DOHH2 (cell line): ENCODE results near the gene TPX2.
A peak's percentile ranks its signal among the peaks of the same experiment; 100 is the strongest.

Source experiments
- H3F3A ChIP-seq: fragments of 200-600 bp; sonication (generic), shearing (Covaris generic); 2 replicates; pipeline ENCODE4 v1.6.0; 2016; ENCODE audit warnings: antibody characterized with exemption, mild to moderate bottlenecking; ENCODE audit not compliant: control insufficient read depth, insufficient read depth
- H3K27ac ChIP-seq: fragments of 200-600 bp; sonication (generic); 2 replicates; pipeline ENCODE4 v1.5.1; 2014; ENCODE audit warnings: low read depth, mild to moderate bottlenecking, low read length, moderate library complexity
- H3K27me3 ChIP-seq: fragments of 200-600 bp; sonication (generic); 2 replicates; pipeline ENCODE4 v1.6.1; 2014; ENCODE audit warnings: mild to moderate bottlenecking, low read length, mixed read lengths; ENCODE audit not compliant: control insufficient read depth
- H3K36me3 ChIP-seq: fragments of 200-600 bp; sonication (generic); 2 replicates; pipeline ENCODE4 v1.6.1; 2014; ENCODE audit warnings: mild to moderate bottlenecking, low read length, moderate library complexity, mixed read lengths; ENCODE audit not compliant: control insufficient read depth
- H3K4me1 ChIP-seq: fragments of 200-600 bp; sonication (generic); 2 replicates; pipeline ENCODE4 v1.6.1; 2014; ENCODE audit warnings: mild to moderate bottlenecking, low read length, mixed read lengths; ENCODE audit not compliant: control insufficient read depth
- H3K4me2 ChIP-seq: fragments of 200-600 bp; sonication (generic); 2 replicates; pipeline ENCODE4 v1.6.0; 2014; ENCODE audit warnings: mild to moderate bottlenecking, low read length, moderate library complexity
- H3K4me3 ChIP-seq: fragments of 200-600 bp; sonication (generic); 2 replicates; pipeline ENCODE4 v1.5.1; 2014; ENCODE audit warnings: mild to moderate bottlenecking, low read length, mixed read lengths
- H3K79me2 ChIP-seq: fragments of 200-600 bp; sonication (generic); 2 replicates; pipeline ENCODE4 v1.6.1; 2014; ENCODE audit warnings: mild to moderate bottlenecking, low read length, mixed read lengths; ENCODE audit not compliant: control insufficient read depth
- H3K9me2 ChIP-seq: fragments of 200-600 bp; sonication (generic); replicated peaks from 2 replicates; pipeline ENCODE4 v1.6.1; 2014; ENCODE audit warnings: mild to moderate bottlenecking, low read length, mixed read lengths; ENCODE audit not compliant: control insufficient read depth
- H3K9me3 ChIP-seq: fragments of 200-600 bp; sonication (generic); 2 replicates; pipeline ENCODE4 v1.6.1; 2014; ENCODE audit warnings: antibody characterized with exemption, low read length, mixed read lengths; ENCODE audit not compliant: control insufficient read depth, insufficient read depth
- H4K20me1 ChIP-seq: fragments of 200-600 bp; sonication (generic); 2 replicates; pipeline ENCODE4 v1.6.0; 2014; ENCODE audit warnings: low read depth, mild to moderate bottlenecking, antibody characterized with exemption, low read length, moderate library complexity; ENCODE audit not compliant: control insufficient read depth, insufficient read depth
- EZH2phosphoT487 ChIP-seq: fragments of 200-600 bp; sonication (generic); IDR thresholded peaks from 2 replicates; pipeline ENCODE4 v1.6.1; 2017; ENCODE audit warnings: borderline replicate concordance, mild to moderate bottlenecking, antibody characterized with exemption, low read length, moderate library complexity, mixed read lengths
- TF ChIP-seq, protein P1 (sequence below): fragments of 200-600 bp; sonication (generic); IDR thresholded peaks from one replicate; pipeline ENCODE4 v1.5.1; 2014; ENCODE audit warnings: antibody characterized with exemption, mild to moderate bottlenecking, low read depth, low read length; ENCODE audit not compliant: poor library complexity, severe bottlenecking

TPX2 gene

DNA sequence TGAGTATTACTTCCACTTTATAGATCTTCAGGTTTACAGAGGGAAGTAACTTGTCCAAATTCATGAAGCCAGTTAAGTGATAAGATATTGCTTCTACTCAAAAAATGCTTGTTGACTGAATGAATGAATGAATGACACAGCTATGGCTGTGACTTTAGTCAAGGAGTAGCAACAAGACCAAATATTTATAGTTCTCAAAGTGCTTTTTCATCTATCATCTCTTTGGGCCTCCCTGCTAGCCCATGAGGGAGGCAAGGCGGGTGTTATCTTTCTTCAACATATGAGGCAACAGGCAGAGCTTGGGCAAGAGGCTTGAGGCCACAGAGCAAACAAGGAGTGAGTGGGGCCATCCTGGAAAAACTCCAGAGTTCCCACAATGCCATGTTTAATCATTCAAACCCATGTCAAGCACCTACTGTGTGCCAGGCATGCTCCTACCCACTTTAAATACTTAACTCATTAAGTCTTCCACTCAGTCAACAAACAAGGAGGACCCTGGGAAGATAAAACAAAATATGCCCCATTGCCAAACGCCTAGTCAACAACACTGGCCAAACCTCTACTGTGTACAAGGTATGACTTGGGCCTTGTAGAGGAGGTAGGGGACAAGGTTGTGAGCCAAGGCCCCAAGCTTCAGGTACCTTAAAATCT, 32.4 kb upstream of the TPX2 start:
- no peak overlapping the region for H3K27ac ChIP-seq
- peaks cover 19% of the 10 kb centered on the region for H3K4me1 ChIP-seq
- H3F3A ChIP-seq: no peaks in the 10 kb centered on the region
- TF ChIP-seq EZH2phosphoT487: no peak
- TF ChIP-seq, protein P1, sequence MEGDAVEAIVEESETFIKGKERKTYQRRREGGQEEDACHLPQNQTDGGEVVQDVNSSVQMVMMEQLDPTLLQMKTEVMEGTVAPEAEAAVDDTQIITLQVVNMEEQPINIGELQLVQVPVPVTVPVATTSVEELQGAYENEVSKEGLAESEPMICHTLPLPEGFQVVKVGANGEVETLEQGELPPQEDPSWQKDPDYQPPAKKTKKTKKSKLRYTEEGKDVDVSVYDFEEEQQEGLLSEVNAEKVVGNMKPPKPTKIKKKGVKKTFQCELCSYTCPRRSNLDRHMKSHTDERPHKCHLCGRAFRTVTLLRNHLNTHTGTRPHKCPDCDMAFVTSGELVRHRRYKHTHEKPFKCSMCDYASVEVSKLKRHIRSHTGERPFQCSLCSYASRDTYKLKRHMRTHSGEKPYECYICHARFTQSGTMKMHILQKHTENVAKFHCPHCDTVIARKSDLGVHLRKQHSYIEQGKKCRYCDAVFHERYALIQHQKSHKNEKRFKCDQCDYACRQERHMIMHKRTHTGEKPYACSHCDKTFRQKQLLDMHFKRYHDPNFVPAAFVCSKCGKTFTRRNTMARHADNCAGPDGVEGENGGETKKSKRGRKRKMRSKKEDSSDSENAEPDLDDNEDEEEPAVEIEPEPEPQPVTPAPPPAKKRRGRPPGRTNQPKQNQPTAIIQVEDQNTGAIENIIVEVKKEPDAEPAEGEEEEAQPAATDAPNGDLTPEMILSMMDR: no peak
- H3K9me2 ChIP-seq: no peaks in the 10 kb centered on the region
- no peak overlapping the region for H3K4me3 ChIP-seq
- H4K20me1 ChIP-seq: no peaks in the 10 kb centered on the region
- no peaks in the 10 kb centered on the region for H3K9me3 ChIP-seq
- H3K27me3 ChIP-seq: no peaks in the 10 kb centered on the region
- H3K36me3 ChIP-seq: peaks cover 25% of the 10 kb centered on the region
- H3K4me2 ChIP-seq: no peak overlapping the region
- peaks cover 6% of the 10 kb centered on the region; the same call in 1 of the 2 replicates for H3K79me2 ChIP-seq

DNA sequence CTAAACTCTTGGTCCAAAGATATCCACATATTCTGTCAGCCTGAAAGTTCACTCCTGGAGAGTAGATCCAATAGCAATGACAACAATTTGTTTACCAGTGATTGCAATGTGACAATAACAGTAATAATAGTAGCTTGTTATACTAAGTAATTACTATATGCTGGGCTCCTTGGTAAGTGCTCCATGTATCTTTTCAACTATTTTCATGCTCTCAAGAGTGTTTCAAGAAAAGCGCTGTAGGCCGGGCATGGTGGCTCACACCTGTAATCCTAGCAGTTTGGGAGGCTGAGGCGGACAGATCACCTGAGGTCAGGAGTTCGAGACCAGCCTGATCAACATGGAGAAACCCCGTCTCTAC, 31.9 kb upstream of the TPX2 start:
- no peak overlapping the region for H3K4me2 ChIP-seq
- H3K36me3 ChIP-seq: peaks cover 25% of the 10 kb centered on the region
- peaks cover 9% of the 10 kb centered on the region; the same call in 1 of the 2 replicates for H3K79me2 ChIP-seq
- no peaks in the 10 kb centered on the region for H3K9me3 ChIP-seq
- no peaks in the 10 kb centered on the region for H3F3A ChIP-seq
- no peaks in the 10 kb centered on the region for H4K20me1 ChIP-seq
- TF ChIP-seq EZH2phosphoT487: no peak
- TF ChIP-seq, protein P1: no peak
- H3K4me3 ChIP-seq: no peak overlapping the region
- H3K27me3 ChIP-seq: no peaks in the 10 kb centered on the region
- no peak overlapping the region for H3K27ac ChIP-seq
- H3K4me1 ChIP-seq: peaks cover 19% of the 10 kb centered on the region
- no peaks in the 10 kb centered on the region for H3K9me2 ChIP-seq

DNA sequence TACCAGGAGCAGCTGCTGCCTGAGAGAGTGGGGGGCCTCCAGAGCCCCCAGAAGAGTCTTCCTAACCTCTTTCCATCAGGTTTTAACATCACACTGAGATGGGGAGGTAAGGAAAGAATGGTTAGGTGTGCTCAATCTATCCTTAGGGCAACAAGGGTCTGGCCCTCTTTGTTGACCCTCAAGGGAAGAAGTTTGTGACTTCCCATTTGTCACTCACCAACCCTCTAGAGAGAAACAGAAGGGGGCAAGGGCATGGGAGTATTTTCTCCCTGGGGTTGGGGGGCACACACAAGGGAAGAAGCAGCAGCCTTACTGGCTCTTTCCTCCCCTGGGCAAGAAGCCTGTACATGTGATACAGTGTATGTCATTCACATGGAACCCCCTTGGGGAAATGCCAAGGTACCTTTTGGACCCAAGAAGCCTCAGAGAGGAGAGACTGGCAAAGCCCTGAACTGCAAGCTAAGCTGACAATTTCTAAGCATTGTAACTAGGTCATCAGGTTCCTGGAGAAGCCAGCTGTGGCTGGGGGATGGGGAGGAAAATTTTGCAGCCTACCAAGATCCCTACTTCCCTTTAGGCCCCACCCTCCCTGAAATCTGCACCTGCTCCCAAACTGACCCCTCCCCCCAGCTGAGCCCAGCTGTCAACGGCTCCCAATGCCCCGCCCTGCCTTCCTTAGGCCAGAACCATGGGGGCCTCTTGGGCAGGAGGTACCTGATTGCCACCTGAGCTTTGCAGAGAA, 30.9 kb upstream of the TPX2 start:
- Histone ChIP-seq H3K9me3 (no peaks in the 10 kb centered on the region), H3K79me2 (peaks cover 9% of the 10 kb centered on the region), H3K4me2 (peak overlapping the region; percentile 30), H3K9me2 (no peaks in the 10 kb centered on the region), H4K20me1 (no peaks in the 10 kb centered on the region), H3F3A (no peaks in the 10 kb centered on the region), H3K36me3 (peaks cover 25% of the 10 kb centered on the region), H3K27ac (no peak overlapping the region), H3K27me3 (no peaks in the 10 kb centered on the region), H3K4me1 (peaks cover 19% of the 10 kb centered on the region), H3K4me3 (no peak overlapping the region)
- TF ChIP-seq, protein P1: no peak
- no peak for TF ChIP-seq EZH2phosphoT487
